SK-N-SH (cell line): ENCODE results near the gene ELMO3.

ENCODE experiments used
- FOXJ3 ChIP-seq: sonication (generic); formaldehyde crosslinking; IDR thresholded peaks from 2 replicates; pipeline ENCODE4 v1.5.1; 2020; ENCODE audit warnings: mild to moderate bottlenecking, missing genetic modification reagents
- FOXM1 ChIP-seq: IDR thresholded peaks from 2 replicates; pipeline ENCODE4 v1.4.0; 2012; ENCODE audit warnings: low read depth, mild to moderate bottlenecking
- NFIC ChIP-seq: IDR thresholded peaks from 2 replicates; pipeline ENCODE4 v1.4.0; 2012; ENCODE audit warnings: borderline replicate concordance
- POLR2AphosphoS5 ChIP-seq: IDR thresholded peaks from 2 replicates; pipeline ENCODE4 v1.6.1; 2012; ENCODE audit warnings: low read depth, low read length
- SMC3 ChIP-seq: IDR thresholded peaks from 2 replicates; pipeline ENCODE4 v1.6.1; 2012; ENCODE audit warnings: low read depth, low read length, improper control_type of control experiment
- TF ChIP-seq, protein P1 (sequence below): fragments of 200-600 bp; sonication (generic); IDR thresholded peaks from 2 replicates; pipeline ENCODE4 v1.6.1; 2017; ENCODE audit warnings: antibody characterized with exemption, mild to moderate bottlenecking, moderate library complexity
- TF ChIP-seq, protein P2 (sequence below): fragments of 150-350 bp; IDR thresholded peaks from 2 replicates; pipeline ENCODE4 v1.6.1; 2016; ENCODE audit warnings: mild to moderate bottlenecking, low read depth, low read length
- TF ChIP-seq, protein P3 (sequence below): IDR thresholded peaks from 2 replicates; pipeline ENCODE4 v1.4.0; 2012; ENCODE audit warnings: low read depth

DNA sequence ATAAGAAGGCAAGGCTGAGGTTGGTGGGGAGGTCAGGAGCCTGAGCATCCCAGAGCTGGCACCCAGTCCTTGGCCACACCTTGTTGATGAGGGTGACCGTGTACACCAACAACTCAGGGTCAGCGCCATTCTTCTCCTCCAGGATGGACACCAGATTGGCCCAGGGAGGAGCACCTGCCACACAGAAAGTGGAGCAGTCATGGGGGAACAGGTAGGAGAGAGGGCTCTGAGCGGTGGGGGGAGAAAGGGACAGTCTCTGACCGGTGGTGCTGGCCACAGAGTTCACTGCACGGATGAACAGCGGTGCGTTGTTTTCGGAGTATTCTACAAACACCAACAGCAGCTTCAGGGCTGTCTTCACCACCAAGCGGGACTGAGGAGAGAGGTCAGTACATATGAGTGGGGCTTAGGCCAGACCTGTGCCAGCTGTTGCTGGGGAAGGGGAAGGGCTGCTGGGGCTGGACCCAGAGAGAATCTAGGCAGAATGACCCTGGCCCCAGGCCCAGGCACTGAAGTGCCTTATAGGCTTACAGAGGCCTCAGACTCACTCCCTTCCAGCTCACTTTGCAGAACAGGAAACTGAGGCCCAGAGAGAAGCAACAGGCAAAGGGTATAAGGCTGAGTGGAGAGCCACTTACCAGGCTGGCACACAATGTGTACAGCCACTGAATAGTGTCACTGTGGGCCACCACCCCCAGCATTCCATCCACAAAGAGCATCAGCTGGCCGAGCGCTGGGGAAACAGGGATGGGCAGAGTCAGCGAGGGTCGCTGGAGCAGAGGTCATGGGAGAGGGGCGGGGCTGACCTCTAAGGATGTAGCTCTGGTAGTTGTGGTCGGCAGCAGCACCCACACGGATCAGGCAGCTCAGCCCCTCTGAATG lies 38.7 kb downstream of the ELMO3 start:
- TF ChIP-seq, protein P1, sequence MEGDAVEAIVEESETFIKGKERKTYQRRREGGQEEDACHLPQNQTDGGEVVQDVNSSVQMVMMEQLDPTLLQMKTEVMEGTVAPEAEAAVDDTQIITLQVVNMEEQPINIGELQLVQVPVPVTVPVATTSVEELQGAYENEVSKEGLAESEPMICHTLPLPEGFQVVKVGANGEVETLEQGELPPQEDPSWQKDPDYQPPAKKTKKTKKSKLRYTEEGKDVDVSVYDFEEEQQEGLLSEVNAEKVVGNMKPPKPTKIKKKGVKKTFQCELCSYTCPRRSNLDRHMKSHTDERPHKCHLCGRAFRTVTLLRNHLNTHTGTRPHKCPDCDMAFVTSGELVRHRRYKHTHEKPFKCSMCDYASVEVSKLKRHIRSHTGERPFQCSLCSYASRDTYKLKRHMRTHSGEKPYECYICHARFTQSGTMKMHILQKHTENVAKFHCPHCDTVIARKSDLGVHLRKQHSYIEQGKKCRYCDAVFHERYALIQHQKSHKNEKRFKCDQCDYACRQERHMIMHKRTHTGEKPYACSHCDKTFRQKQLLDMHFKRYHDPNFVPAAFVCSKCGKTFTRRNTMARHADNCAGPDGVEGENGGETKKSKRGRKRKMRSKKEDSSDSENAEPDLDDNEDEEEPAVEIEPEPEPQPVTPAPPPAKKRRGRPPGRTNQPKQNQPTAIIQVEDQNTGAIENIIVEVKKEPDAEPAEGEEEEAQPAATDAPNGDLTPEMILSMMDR = no peak
- TF ChIP-seq, protein P2, sequence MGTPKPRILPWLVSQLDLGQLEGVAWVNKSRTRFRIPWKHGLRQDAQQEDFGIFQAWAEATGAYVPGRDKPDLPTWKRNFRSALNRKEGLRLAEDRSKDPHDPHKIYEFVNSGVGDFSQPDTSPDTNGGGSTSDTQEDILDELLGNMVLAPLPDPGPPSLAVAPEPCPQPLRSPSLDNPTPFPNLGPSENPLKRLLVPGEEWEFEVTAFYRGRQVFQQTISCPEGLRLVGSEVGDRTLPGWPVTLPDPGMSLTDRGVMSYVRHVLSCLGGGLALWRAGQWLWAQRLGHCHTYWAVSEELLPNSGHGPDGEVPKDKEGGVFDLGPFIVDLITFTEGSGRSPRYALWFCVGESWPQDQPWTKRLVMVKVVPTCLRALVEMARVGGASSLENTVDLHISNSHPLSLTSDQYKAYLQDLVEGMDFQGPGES = no peak
- TF ChIP-seq NFIC (no peak), FOXJ3 (no peak), POLR2AphosphoS5 (no peak), SMC3 (no peak), FOXM1 (no peak)
- TF ChIP-seq, protein P3, sequence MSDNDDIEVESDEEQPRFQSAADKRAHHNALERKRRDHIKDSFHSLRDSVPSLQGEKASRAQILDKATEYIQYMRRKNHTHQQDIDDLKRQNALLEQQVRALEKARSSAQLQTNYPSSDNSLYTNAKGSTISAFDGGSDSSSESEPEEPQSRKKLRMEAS = no peak
